Motor neuron (in vitro differentiated cells): Measurements from ENCODE around the gene EXPH5. TPM values are rescaled to one million over a fixed set of nuclear protein-coding genes. Genes with fewer than 3 reads are reported as not detected.

Experiments
- ATAC-seq, 8 experiments: fragments of 200-7000 bp; cut with Tn5 transposase; replicated peaks in 6 of 8; 2 replicates each; pipeline ENCODE4 v1.8.0; 2021; ENCODE audit warnings: mild to moderate bottlenecking in 8 of 8, moderate library complexity in 8 of 8
- H3K27ac ChIP-seq, 2 donors: fragments of 250-450 bp; sonication (Bioruptor Pico); 2 replicates each; pipeline ENCODE4 v1.9.0; 2021; ENCODE audit warnings: antibody characterized with exemption in 2 of 2, mild to moderate bottlenecking in 2 of 2, moderate library complexity in 1 of 2
- H3K4me1 ChIP-seq, 2 donors: fragments of 250-450 bp; sonication (Bioruptor Pico); replicated peaks in 1 of 2; 2 replicates each; pipeline ENCODE4 v1.6.1; 2021; ENCODE audit warnings: antibody characterized with exemption in 2 of 2, mild to moderate bottlenecking in 2 of 2, moderate library complexity in 1 of 2
- H3K4me3 ChIP-seq, 5 donors: fragments of 250-450 bp; sonication (Bioruptor Pico); 2 replicates each; pipeline ENCODE4 v1.9.0; 2021; ENCODE audit warnings: antibody characterized with exemption in 5 of 5, mild to moderate bottlenecking in 5 of 5, moderate library complexity in 4 of 5
- WGBS, 10 experiments: fragments of 450-650 bp; shearing (Covaris generic); methylation state at CpG; one replicate each; pipeline ENCODE4 v1.0.0; 2022; 5-methylcytosine and 5-hydroxymethylcytosine counted together
- in situ Hi-C, 9 experiments: fragments of 400-800 bp; cut with MboI; loops; one replicate each; pipeline ENCODE4 v1.15.0; 2021; ENCODE audit warnings: low sequenced_read_pairs in 9 of 9, low pct_unique_long_range_greater_than_20kb in 2 of 9; ENCODE audit not compliant: unreplicated experiment in 9 of 9
- total RNA-seq, 8 experiments: library from RNA; unstranded; fragments of 300-600 nt; gene quantifications; 2 replicates each; pipeline versions ENCODE4 v1.2.3 to v1.2.4, GENCODE V29; 2022

EXPH5 gene
- total RNA-seq, 8 experiments from 2014 or later, result 0.16 to 17.3 (median 0.77) TPM

DNA sequence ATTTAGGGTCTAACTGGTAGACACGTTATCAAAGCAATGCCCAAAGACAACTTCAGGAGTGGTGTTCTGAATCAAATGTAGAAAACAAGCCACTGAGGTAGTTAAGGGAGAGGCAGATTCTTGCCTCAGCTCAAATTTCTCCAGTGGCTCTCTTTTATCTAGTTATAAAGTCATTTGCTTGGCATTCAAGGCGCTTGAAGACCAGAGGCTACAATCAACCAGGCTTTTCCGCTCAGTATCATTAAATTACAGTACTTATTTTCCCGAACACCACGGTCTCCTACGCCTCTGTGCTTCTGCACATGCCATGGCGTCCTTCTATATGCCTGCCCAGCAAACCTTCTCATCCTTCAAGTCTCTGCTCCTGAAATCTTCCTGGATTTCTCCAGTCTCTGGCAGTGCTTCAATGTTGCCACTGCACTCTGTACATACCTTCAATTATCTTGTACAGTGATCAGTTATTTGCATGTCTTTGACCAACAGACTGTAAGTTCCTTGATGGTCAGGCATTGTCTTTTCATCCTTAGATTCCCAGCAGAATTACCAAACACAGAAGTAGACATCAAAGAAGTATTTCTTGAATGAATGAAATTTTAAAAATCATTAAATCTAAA lies 96.8 kb downstream of the EXPH5 start:
- in situ Hi-C loops, result no loop called here
- Histone ChIP-seq H3K27ac (no peak overlapping the region), H3K4me1 (peaks cover 0 to 3% of the 10 kb centered on the region in 2 donors), H3K4me3 (no peak overlapping the region)
- 15 to 100% (median 82%) methylated on average over 1 to 6 of the region's 7 CpGs for WGBS, 10 experiments
- no peak for ATAC-seq

DNA sequence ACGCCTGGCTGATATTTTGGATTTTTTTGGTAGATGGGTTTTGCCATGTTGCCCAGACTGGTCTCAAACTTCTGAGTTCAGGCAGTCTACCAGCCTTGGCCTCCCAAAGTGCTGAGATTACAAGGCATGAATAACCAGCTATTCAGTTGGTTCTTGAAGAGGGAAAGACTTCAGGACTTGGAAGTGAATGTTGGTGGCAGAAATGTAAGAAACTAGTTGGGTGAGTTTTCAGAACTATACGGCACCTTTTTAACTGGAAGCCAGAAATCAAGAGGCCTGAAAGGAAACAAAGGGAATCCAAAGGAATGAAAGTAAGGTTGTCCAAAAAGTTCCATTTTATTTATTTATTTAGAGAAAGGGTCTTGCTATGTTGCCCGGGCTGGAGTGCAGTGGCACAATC lies 98.2 kb downstream of the EXPH5 start:
- ATAC-seq, result no peak
- in situ Hi-C loops, result no loop called here
- Histone ChIP-seq H3K27ac (no peak overlapping the region), H3K4me3 (no peak overlapping the region), H3K4me1 (peaks cover 0 to 3% of the 10 kb centered on the region in 2 donors)
- WGBS, 10 experiments, result 75 to 100% (median 97%) methylated on average over 1 to 3 of the region's 3 CpGs; no CpG with 5 or more reads in 4 of the 10 experiments

DNA sequence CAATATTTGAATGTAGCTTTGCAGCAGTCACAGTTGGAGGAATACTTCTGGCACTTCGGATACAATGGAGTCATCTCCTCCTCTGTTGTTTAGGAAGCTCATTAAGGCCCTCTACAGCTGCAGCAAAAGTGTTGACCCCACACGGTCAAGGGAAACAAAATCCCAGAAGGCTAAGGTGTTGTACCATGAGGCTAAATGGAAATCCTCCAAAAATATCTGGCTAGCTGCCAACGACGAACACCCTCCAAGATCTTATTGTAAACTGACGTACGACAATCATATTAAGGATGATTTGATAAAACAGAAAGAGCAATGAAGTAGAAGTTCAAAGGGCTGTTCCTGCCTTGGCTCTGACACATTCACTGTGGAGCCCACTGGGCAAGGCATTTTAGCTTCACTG lies 99.4 kb downstream of the EXPH5 start:
- WGBS, 10 experiments, result 40 to 93% (median 70%) methylated on average over 1 to 6 of the region's 6 CpGs; no CpG with 5 or more reads in 1 of the 10 experiments
- no peak overlapping the region for H3K4me3 ChIP-seq
- in situ Hi-C loops, result no loop called here
- ATAC-seq, result no peak
- no peak overlapping the region for H3K27ac ChIP-seq
- peaks cover 0 to 3% of the 10 kb centered on the region in 2 donors for H3K4me1 ChIP-seq

DNA sequence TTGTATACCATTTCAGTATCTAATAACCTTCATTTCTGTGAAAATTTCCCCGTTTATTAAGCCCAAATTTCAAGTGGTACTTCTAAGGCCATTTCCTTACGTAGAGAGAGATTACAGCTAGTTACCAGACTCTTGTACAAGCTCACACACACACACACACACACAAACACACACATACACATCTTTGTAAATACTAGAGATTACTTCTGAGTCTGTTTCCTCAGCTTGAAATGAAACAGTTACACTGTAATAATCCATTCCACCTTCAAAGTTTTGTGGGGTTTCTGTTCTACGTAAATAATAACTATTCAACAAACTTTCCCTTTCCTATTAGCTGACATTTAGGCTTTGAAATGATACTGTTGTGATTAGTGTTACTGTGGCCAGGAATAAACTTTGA lies 101.6 kb downstream of the EXPH5 start:
- 82 to 100% (median 99%) methylated on average over 1 to 3 of the region's 3 CpGs for WGBS, 10 experiments
- Histone ChIP-seq H3K27ac (no peak overlapping the region), H3K4me1 (no peaks in the 10 kb centered on the region), H3K4me3 (no peak overlapping the region)
- no peak for ATAC-seq
- in situ Hi-C loops, result no loop called here

DNA sequence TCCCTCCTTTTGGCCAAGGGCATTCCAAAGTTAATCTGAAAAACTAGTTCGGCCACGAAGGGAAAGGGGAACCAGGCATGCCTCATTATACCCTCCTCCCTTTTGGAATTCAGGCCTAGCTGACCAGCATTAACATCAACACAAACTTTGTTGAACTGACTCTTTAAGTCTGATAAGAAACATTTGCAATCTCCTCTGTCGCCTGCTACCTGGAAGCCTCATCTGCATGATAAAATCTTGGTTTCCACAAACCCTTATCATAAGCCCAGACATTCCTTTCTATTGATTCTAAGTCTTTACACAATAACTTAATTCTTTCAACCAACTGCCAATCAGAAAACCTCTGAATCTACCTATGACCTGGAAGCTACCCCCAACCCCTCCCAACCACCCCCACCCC lies 106.7 kb downstream of the EXPH5 start:
- 83 to 100% (median 93%) methylated on average over 1 to 3 of the region's 3 CpGs; no CpG with 5 or more reads in 1 of the 10 experiments for WGBS, 10 experiments
- H3K4me3 ChIP-seq, result no peak overlapping the region
- no peak for ATAC-seq
- H3K27ac ChIP-seq, result no peak overlapping the region
- in situ Hi-C loops, result no loop called here
- no peaks in the 10 kb centered on the region for H3K4me1 ChIP-seq

DNA sequence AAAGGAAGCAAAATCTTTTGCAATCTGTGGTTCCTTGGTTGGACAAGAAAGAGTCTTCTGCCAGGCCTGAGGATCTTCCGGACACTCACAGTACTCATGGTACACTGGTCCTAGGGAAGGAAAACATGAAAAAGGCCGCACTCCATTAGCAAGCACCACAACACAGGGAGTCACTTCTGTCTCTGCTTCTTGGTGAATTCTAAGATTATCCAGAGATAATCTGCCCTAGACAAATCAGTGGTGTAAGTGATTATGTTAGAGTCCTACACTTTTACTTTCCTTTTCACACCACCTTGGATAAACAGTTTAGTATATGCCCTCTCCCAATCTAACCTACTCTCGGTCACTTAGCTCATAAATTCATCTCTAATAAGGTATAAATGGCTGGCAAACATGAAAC lies 107.2 kb downstream of the EXPH5 start:
- in situ Hi-C loops, result no loop called here
- no peak overlapping the region for H3K4me3 ChIP-seq
- no peak overlapping the region for H3K27ac ChIP-seq
- no peaks in the 10 kb centered on the region for H3K4me1 ChIP-seq
- 75 to 100% (median 90%) methylated on average over 1 to 3 of the region's 3 CpGs; no CpG with 5 or more reads in 1 of the 10 experiments for WGBS, 10 experiments
- no peak for ATAC-seq

DNA sequence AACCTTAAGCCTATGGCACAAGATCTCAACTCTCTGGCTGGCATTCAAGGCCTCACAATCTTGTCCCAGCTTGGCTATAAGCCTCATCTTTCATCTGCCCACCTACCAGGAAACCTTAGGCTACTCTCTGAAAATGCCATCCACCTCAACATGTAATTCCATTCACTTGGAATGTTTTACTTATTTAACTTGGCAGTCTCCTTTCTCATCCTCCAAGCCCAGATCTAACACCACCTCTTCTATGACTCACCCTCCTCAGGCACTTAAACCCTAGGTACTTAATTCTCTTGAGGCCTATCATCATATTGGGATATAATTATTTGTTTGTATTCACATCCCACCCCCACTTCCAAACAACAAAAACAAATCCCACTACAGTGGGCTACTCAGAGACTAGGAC lies 110.4 kb downstream of the EXPH5 start:
- Histone ChIP-seq H3K4me3 (no peak overlapping the region), H3K4me1 (no peaks in the 10 kb centered on the region), H3K27ac (no peak overlapping the region)
- in situ Hi-C loops, result no loop called here
- no peak for ATAC-seq

DNA sequence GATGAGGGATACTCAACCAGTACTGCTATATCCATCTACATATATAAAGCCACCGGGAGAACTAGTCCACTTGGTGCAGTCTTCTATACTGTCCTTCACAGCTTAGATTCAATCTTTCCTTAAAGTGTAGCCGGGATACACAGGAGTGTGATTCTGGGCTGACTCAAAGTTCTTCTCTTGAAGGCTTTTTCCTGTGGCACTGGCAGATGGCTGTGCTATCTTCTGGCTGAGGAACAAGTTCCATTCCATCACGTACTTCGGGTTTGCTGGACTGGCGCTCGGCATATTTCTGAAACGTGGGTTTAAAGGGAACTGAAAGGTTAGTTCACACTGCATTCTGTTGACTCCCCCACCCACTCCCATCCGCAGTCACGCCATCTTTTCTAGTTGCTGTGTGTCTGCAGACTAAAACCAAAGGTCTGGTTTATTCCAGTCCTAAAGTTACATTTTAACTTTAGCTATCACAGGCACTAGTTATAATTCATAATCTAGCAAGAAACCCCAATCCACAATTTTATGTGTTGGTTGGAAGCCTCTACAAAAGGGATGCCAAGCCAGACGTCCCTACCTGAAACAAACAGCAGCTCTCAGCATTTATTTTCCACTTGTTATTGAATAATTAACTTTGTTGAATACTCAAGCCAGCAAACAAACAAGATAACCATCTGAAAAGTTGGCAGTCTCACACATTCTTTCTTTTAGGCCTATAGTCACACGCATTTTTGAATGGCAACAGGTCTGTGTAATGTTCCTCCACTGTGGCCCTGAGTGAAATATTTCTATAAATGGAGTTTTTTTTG lies 118.7 kb downstream of the EXPH5 start:
- 54 to 100% (median 87%) methylated on average over 2 to 11 of the region's 11 CpGs for WGBS, 10 experiments
- H3K27ac ChIP-seq, result no peak overlapping the region
- H3K4me3 ChIP-seq, result no peak overlapping the region
- no peak for ATAC-seq
- no peaks in the 10 kb centered on the region for H3K4me1 ChIP-seq
- in situ Hi-C loops, result no loop called here

DNA sequence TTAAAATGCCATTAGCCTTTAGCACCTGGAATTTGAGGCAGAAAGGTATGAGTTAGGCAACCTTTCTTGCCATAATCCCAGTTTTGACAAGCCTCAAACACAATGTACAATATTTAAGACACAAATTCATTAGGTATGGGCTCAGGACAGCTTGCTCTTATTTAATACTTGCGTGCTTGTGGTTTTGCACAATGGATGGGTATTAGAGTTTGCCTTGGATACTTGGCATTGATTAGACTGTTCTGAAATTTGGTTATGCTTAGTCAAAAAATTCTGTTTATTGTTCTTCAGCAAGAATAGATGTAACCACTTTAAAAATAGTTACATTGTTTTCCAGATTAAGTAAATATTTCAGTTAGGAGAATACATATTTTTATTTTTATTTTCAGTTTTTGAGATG lies 120.9 kb downstream of the EXPH5 start:
- WGBS, 10 experiments, result 57 to 100% (median 100%) methylated on average over 1 of the region's 1 CpG; no CpG with 5 or more reads in 2 of the 10 experiments
- no peak for ATAC-seq
- H3K4me3 ChIP-seq, result no peak overlapping the region
- H3K4me1 ChIP-seq, result peaks cover 0 to 3% of the 10 kb centered on the region in 2 donors
- in situ Hi-C loops, result no loop called here
- no peak overlapping the region for H3K27ac ChIP-seq

DNA sequence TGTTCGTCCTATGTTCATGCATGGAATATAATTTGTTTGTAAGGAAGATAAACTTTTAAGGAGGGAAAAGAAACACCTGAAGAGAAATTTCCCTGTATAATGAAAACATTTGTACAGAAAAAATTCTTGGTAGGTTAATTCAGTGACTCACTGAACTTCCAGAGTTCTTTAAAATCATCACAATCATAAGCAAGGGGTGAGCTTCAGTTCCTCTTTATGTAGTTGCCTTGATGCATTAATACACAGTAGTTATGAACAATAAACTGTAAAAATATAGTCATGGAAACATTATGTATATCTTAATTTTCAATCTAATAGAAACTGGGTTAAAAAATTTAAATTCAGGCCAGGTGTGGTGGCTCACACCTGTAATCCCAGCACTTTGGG lies 125.1 kb downstream of the EXPH5 start:
- 40 to 100% (median 100%) methylated on average over 1 of the region's 1 CpG; no CpG with 5 or more reads in 2 of the 10 experiments for WGBS, 10 experiments
- peaks cover 0 to 7% of the 10 kb centered on the region in 2 donors for H3K4me1 ChIP-seq
- in situ Hi-C loops, result no loop called here
- no peak for ATAC-seq
- no peak overlapping the region for H3K4me3 ChIP-seq
- H3K27ac ChIP-seq, result no peak overlapping the region

DNA sequence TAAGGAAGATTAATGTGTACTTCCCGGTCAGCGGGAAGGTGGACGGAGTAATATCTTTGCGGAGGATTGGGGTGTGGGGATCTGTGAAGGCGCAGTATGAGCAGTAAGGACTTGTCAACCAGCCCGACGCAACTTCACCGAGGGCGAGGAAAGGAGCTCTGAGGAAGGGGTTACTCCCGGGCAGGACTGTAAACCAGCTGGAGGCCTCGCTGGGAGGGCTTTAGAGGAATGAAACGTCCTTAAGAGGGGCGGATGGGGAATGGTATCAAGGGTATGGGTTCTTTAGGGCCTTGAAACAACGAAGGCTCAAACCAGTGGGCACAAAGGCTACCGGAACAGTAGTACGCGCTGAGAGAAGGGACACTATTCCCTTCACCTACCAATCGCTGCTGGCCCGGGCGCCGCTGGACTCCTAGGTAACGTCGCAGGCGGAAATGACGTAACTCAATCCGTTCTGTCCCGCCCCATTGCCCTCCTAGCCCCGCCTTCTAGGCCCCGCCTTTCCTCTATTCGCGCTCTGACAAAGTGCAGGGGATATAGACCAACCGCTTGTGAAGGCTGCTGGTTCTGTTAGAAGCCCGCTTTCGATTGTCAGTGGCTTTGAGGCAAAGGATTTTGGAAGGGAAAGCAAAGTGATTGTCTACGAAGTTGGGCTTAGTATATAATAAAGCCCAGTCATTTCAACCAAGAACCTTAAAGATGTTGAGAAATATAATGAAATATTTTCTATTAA lies 126.3 kb downstream of the EXPH5 start, which contains the start of gene C11orf65:
C11orf65 (minus strand) TSS at position 439 of the 733 bp plus-strand sequence. CDS start 5,970 bp downstream, outside the sequence.
- in situ Hi-C loops, result no loop called here
- Histone ChIP-seq H3K4me1 (peaks cover 0 to 7% of the 10 kb centered on the region in 2 donors), H3K4me3 (peak within 1 kb of the TSS; percentile 59 to 87 (median 66)), H3K27ac (peak within 1 kb of the TSS; percentile 96 to 98)
- ATAC-seq, result peak; percentile 99
- WGBS, 10 experiments, result 0 to 5% (median 0%) methylated on average over 1 to 15 of the region's 35 CpGs; no CpG with 5 or more reads in 1 of the 10 experiments

DNA sequence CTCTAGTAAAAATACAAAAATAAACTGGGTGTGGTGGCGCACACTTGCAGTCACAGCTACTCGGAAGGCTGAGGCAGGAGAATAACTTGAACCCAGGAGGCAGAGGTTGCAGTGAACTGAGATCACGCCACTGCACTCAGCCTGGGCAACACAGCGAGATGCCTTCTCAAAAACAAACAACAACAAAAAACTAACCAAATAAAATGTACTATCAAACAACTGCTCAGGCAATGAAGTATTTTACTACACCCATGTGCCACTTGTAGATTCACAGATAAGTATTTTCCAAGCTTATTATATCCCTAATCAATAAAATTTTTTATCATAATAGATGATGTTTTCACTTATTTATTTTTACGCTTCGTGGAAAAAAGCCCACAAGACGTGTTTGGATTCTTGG lies 127.2 kb downstream of the EXPH5 start:
- no peak for ATAC-seq
- WGBS, 10 experiments, result 16 to 100% (median 50%) methylated on average over 2 to 7 of the region's 7 CpGs
- in situ Hi-C loops, result no loop called here
- Histone ChIP-seq H3K4me3 (peak overlapping the region; percentile 59 to 87 (median 66)), H3K27ac (peak overlapping the region in 1 of 2 donors; percentile 98), H3K4me1 (peaks cover 0 to 7% of the 10 kb centered on the region in 2 donors)
